Renal pelvis (tissue), 12 donors: ENCODE results near the gene RDH8. TPM values are rescaled to one million over a fixed set of nuclear protein-coding genes. Genes with fewer than 3 reads are reported as not detected.

Source experiments
- DNase-seq: peaks from one replicate; pipeline ENCODE4 v3.0.0-alpha.2; 2013
- long read RNA-seq, 16 experiments: transcript quantifications; one replicate each; lab custom pipeline, GENCODE V29; 2026
- polyA plus RNA-seq, 3 donors: library from polyadenylated mRNA; unstranded; fragments of 120-200 nt; gene quantifications; one replicate each; pipeline ENCODE4 v1.2.1, GENCODE V29; 2013; ENCODE audit not compliant: insufficient read length in 3 of 3

The RDH8 gene
- polyA plus RNA-seq = not detected
- long read RNA-seq, donor 1 = 0 reads
- long read RNA-seq, donor 2 = 0 reads
- long read RNA-seq, donor 3 = 0 reads
- long read RNA-seq, donor 4 = 0 reads
- long read RNA-seq, donor 5 = 0 reads
- long read RNA-seq, donor 6 = 0 reads
- long read RNA-seq, donor 7 = 0 reads
- long read RNA-seq, donor 8 = 0 reads
- long read RNA-seq, donor 9 = 0 reads
- long read RNA-seq, donor 10 = 0 reads
- long read RNA-seq, donor 11 = 0 reads
- long read RNA-seq, donor 12 = 0 reads
- long read RNA-seq, donor 13 = 0 reads
- long read RNA-seq, donor 14 = 0 reads
- long read RNA-seq, donor 15 = 0 reads
- long read RNA-seq, donor 16 = 0 reads

GRCh38 chr19:10013316-10013715 is at the start of gene RDH8:
Gene RDH8 (plus strand): TSS chr19:10013483. CDS start chr19:10013498, 15 bp downstream.
- DNase-seq = no peak

- no peak for DNase-seq
Observed at GRCh38 chr19:9966024-9966423, 47.3 kb upstream of the RDH8 start.

- DNase-seq = no peak
Observed at GRCh38 chr19:9966448-9966847, 46.8 kb upstream of the RDH8 start.

- DNase-seq = no peak
Observed at GRCh38 chr19:9967326-9967725, 46.0 kb upstream of the RDH8 start.

- no peak for DNase-seq
Observed at GRCh38 chr19:9968820-9969687, 44.2 kb upstream of the RDH8 start.

- no peak for DNase-seq
Observed at GRCh38 chr19:9969688-9969975, 43.7 kb upstream of the RDH8 start.

- no peak for DNase-seq
Observed at GRCh38 chr19:9970481-9970880, 42.8 kb upstream of the RDH8 start.

GRCh38 chr19:9971166-9971897 is 42.0 kb upstream of the RDH8 start:
- DNase-seq = no peak

GRCh38 chr19:9972103-9972502 is 41.2 kb upstream of the RDH8 start:
- no peak for DNase-seq

- DNase-seq = no peak
Observed at GRCh38 chr19:9981406-9982260, 31.6 kb upstream of the RDH8 start.

- no peak for DNase-seq
Observed at GRCh38 chr19:9986787-9987281, 26.4 kb upstream of the RDH8 start.

GRCh38 chr19:9989504-9989903 is 23.8 kb upstream of the RDH8 start:
- DNase-seq = no peak

GRCh38 chr19:9991425-9992191 is 21.7 kb upstream of the RDH8 start:
- no peak for DNase-seq

GRCh38 chr19:9995084-9995483 is 18.2 kb upstream of the RDH8 start:
- DNase-seq = no peak

- no peak for DNase-seq
Observed at GRCh38 chr19:9995999-9996398, 17.3 kb upstream of the RDH8 start.

GRCh38 chr19:9996541-9996940 is 16.7 kb upstream of the RDH8 start:
- no peak for DNase-seq

- peak; percentile 61 for DNase-seq
Observed at GRCh38 chr19:10000171-10000826, 13.0 kb upstream of the RDH8 start.

- DNase-seq = no peak
Observed at GRCh38 chr19:10001899-10002298, 11.4 kb upstream of the RDH8 start.

- DNase-seq = no peak
Observed at GRCh38 chr19:10003271-10003670, 10.0 kb upstream of the RDH8 start.

- DNase-seq = no peak
Observed at GRCh38 chr19:10004617-10005016, 8.7 kb upstream of the RDH8 start.
